LNCaP clone FGC (cell line): Measurements from ENCODE around the gene MAP6.

Experiments
- DNase-seq: peaks from one replicate; pipeline ENCODE4 v3.0.0-alpha.2; 2011; ENCODE audit warnings: low read depth
- H3K4me3 ChIP-seq: 2 replicates; pipeline ENCODE4 v1.5.1; 2011; ENCODE audit warnings: mild to moderate bottlenecking, low read depth, low read length, control low read depth
- CTCF ChIP-seq: IDR thresholded peaks from 2 replicates; pipeline ENCODE4 v1.5.1; 2012; ENCODE audit warnings: mild to moderate bottlenecking; ENCODE audit not compliant: control insufficient read depth, insufficient read depth; ENCODE audit errors: extremely low read depth

The MAP6 gene

GRCh38 chr11:75655605-75656004 is 13.2 kb downstream of the MAP6 start:
- DNase-seq = no peak
- no peak overlapping the region for H3K4me3 ChIP-seq
- TF ChIP-seq CTCF = no peak

- H3K4me3 ChIP-seq = no peak overlapping the region
- TF ChIP-seq CTCF = no peak
- no peak for DNase-seq
Measured at GRCh38 chr11:75654314-75654713, 14.5 kb downstream of the MAP6 start.

- no peak for TF ChIP-seq CTCF
- DNase-seq = no peak
- H3K4me3 ChIP-seq = no peak overlapping the region
Measured at GRCh38 chr11:75653532-75653931, 15.3 kb downstream of the MAP6 start.

- no peak for TF ChIP-seq CTCF
- no peak for DNase-seq
- no peak overlapping the region for H3K4me3 ChIP-seq
Measured at GRCh38 chr11:75652936-75653335, 15.9 kb downstream of the MAP6 start.

GRCh38 chr11:75651218-75651617 is 17.6 kb downstream of the MAP6 start:
- H3K4me3 ChIP-seq = no peak overlapping the region
- DNase-seq = no peak
- TF ChIP-seq CTCF = no peak

GRCh38 chr11:75650167-75650723 is 18.6 kb downstream of the MAP6 start:
- H3K4me3 ChIP-seq = no peak overlapping the region
- no peak for DNase-seq

More at GRCh38 chr11:75650167-75650723, 18.6 kb downstream of the MAP6 start:
- no peak for TF ChIP-seq CTCF
